HG03025 (cell line): Measurements from ENCODE around the gene PHOSPHO1.
"Not testable (repeated sequence)": the region's sequence is repeated elsewhere in the genome, so short reads cannot be mapped to it uniquely, and the experiment has no call there.

ENCODE experiments used
- ATAC-seq: cut with Tn5 transposase; IDR thresholded peaks from one replicate; pipeline ENCODE4 v1.9.1; 2021; ENCODE audit warnings: mild to moderate bottlenecking, moderate library complexity; ENCODE audit not compliant: unreplicated experiment, low FRiP score

PHOSPHO1 gene

DNA sequence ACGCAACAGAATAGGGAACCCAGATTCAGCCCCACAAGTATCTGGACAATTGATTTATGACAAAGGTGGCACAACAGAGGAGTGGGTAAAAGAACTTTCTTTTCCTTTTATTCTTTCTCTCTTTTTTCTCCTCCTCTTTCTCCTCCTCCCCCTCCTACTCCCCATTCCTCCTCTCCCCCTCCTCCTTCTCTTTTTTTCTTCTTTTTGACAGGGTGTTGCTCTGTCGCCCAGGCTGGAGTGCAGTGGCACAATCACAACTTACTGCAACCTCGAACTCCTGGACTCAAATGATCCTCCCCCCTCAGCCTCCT is 36.3 kb downstream of the PHOSPHO1 start:
- ATAC-seq = no peak

DNA sequence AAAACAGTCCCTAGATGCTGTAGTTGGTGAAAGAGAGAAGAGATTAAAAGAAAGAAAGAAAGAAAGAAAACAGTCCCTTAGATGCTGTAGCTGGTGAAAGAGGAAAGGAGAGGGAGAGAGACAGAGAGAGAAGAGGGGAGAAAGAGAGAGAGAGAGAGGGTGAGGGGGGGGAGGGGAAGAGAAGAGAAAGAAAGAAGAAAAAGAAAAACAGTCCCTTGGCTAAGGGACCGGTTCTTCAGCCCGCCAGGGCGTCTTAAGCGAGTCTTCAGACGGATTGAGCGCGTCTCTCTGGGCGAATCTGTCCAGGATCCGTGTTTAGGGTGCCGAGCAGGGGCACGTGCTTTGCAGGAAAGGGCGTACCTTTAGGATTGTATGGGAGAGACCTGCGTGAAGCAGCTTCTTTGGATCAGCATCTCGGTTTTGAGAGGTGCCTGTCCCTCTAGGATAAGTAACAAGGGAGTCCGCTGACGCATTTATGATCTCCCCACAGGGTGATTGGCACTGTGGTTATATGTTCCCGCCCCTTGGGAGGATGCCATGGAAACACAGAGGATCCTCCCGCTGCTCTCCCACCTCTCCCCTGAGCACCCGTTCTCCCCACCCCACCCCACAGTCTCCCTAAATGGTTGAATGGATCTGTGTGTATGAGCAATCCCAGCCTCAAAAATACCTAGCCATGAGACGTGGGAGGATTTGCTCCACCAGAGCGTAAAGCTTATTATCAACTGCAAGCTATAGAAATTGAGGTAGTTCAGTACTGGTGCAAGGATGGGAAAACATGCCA is 36.9 kb downstream of the PHOSPHO1 start:
- ATAC-seq = no peak

DNA sequence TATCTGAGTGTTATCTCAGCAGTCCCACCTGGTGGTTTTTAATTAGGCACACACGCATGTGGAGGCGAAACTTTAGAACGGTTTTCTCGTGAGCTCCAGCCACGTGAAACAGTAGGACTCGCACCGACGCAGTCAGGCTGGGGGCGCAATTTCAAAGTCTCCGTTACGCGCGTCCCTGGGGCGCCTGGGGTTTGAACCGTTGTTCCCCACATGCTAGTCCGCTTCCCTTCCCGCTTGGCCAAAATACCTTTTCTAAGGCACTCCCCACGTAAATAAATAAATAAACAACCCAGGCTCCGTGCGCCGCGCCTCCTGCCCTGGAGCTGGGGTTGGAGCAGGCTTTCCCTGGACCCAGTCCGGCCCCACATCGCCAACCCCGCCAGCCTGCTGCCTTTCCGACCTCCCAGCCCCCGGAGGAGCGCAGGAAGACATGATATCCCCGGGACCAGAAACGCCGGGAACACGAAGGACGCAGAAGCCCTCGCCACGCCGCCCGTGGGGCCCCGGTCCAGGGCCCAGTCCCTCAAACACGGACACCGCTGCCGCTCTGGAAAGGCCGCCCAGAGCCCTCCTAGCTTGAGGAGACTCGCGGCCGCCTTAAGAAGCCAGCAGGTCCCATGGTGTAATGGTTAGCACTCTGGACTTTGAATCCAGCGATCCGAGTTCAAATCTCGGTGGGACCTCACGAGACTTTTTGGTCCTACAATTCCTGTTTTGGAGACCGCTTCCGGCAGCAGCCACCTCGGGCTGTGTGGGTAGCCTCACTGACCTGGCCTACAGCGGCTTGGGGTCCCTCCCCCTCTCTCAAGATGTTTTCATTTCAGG is 38.5 kb downstream of the PHOSPHO1 start:
- ATAC-seq = peak; percentile 54

DNA sequence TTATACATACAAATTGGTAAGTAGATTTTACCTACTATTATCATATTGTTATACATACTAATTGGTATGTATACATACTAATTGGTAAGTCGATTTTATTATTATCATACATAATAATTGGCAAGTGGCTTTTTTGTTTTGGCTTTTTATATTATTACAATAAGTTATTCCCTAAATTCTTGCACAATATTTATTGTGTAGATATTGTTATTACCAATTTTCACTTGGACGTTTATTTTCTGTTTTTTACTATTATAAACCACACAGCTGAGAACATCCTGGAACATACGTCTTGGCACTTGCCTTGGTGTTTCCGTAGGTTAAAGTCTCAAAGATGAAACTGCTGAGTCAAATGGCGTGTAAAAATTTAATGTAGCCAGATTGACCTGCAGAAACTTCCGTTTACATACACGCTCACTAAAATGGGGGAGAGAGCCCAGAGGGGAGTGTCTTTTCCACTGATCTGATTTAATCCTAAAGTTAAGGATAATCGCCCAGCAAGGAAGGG is 39.1 kb downstream of the PHOSPHO1 start:
- peak; percentile 0 for ATAC-seq

DNA sequence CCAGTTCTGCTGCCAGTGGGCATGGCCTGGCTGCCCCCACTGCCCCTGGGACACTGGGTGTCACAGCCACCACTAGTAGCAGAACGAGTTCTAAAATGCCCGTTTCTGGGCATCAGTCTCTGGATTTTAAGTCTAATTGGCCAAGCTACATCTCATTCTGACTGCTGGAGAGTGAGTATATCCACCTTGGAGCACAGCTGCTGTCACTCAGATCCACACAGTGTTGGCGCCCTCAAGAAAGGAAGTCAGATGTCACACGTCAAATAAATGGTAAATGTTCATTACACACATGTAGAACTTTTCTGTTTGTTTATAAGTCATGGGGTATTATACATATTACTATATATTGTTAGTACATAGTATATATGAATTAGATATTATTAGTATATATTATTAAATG is 39.7 kb downstream of the PHOSPHO1 start:
- ATAC-seq = no peak

DNA sequence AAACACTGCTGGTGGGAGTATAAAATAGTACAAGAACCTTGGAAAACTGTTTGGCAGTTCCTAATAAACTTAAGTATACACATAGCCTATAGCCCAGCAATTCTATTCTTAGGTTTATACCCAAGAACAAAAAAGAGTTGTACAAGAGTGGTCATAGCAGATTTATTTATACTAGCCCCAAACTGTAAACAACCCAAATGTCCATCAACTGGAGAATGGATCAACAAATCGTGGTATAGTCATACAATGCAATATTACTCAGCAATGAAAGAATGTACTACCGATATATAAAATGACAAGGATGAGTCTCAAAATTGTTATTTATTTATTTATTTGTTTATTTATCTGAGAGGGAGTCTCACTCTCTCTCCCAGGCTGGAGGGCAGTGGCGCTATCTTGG is 43.3 kb downstream of the PHOSPHO1 start:
- ATAC-seq = no peak

DNA sequence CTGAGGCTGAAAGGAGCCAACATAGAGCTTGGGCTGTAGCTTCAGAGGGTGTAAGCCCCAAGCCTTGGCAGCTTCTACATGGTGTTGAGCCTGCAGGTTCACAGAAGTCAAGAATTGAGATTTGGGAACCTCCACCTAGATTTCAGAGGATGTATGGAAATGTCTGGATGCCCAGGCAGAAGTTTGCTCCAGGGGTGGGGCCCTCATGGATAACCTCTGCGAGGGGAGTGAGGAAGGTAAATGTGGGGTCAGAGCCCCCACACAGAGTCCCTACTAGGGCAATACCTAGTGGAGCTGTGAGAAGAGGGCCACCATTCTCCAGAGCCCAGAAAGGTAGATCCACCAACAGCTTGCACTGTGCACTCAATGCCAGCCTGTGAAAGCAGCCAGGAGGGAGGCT is 45.2 kb downstream of the PHOSPHO1 start:
- ATAC-seq = not testable (repeated sequence)

DNA sequence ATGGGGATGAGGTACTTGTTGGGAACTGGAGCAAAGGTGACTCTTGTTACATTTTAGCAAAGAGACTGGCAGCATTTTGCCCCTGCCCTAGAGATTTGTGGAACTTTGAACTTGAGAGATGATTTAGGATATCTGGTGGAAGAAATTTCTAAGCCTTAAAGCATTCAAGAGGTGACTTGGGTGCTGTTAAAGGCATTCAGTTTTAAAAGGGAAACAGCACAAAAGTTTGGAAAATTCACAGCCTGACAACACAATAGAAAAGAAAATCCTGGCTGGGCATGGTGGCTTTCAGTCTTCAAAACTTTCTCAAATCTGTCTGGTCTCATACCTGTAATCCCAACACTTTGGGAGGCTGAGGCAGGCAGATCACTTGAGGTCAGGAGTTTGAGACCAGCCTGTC is 46.1 kb downstream of the PHOSPHO1 start:
- not testable (repeated sequence) for ATAC-seq

DNA sequence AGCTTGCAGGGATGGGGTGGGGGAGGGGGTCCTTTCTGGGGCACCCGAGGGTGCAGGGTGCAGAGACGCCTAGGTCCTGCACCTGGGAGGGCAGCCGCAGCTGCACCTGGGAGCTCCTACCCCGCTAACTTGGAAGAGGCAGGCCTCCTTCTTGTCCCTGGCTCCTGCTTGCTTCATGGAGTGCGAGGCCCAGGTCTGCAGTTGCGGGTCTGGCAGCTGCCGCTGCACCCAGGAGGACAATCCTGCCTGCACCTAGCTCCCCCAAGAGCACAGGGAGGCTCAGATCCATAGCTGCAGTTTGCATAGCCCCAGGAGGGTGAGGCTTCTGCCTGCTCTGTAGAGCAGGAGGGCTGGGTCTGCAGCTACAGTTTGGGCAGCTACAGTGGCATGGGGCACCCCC is 46.8 kb downstream of the PHOSPHO1 start:
- ATAC-seq = no peak

DNA sequence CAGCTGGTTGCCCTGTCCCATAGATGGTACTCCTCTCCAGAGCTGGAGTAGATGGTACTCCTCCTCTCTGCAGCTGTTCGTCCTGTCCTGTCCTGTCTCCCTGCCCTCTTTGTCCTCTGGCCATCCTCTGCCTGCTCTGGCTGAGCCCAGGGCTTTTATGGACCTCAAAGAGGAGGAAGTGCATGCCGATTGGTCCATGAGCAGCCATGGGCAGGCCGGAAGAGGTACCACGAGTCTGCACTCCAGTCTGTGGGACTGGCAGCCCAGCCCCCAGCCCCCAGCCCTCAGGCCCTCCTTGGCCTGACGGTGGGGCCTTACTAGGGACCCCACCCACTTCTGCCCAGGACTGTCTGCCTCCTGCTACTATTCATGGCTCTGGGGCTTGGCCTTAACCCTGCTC is 47.2 kb downstream of the PHOSPHO1 start:
- ATAC-seq = no peak

DNA sequence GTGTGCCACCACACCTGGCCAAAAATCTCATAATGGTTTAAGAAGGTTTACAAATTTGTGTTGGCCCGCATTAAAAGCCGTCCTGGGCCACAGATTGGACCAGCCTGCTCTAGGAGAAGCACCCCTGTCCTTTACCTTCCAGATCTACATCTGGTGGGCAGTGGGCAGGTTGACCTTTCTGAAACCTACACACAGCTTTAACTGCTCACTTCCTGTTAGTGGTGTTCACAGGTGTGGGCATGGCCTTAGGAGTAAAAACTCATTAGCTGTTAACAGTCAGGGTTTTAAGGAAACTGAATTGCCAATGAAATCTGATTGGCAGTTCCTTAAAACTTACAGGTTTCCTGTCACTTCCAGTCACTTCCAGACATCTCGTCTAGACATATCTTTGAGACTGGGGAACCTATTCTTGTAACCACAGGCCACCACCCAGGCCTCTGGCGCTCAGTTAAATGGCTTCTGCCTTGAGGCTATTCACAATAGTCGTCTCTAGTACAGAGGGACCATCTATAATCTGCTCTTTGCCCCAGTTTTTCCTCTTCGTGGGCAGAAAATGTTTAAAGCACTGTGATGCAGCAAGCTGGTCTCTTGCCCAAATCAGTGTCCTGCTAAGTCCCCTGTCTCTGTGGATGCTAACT is 49.5 kb downstream of the PHOSPHO1 start:
- no peak for ATAC-seq

DNA sequence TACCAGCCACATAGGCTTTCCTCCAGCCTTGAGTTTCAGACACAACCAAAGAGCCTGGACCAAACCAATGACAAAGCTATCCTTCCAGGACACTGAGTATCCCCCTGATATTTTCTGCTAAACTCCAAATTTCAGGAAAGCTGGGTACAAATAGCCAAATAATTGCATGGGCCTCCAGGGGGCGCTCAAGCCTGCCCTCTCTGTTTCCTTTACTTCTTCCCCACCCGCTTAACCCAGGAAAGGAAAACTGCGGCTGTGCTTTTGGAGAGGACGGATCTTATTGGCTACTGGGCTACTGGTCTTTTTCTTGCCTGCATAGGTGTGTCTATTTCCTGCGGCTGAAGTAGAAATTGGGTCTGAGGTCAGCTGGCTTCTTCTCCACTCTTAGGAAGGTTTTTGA is 50.3 kb downstream of the PHOSPHO1 start:
- ATAC-seq = no peak

DNA sequence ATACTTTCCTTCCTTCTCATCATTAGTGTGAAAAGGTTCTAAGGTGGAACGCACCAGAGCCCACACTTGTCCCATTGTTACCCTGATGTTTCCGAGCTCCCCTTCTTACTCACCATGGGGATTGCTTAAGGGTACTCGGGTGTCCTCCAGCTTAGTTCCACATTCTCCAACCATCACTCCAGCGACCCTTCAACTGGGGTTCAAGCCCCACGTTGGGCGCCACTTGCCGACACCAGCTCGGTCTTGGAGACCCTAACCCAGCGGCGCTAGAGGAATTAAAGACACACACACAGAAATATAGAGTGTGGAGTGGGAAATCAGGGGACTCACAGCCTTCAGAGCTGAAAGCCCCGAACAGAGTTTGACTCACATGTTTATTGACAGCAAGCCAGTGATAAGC is 54.6 kb downstream of the PHOSPHO1 start:
- ATAC-seq = not testable (repeated sequence)
